Measurements from ENCODE around the gene CALCR.
"Not testable (repeated sequence)": the region's sequence is repeated elsewhere in the genome, so short reads cannot be mapped to it uniquely, and the experiment has no call there.

Gene CALCR

GRCh38 chr7:93574646-93575554 is at the start of gene CALCR:
CALCR (minus strand) TSS chr7:93574724; CDS start chr7:93486981, 87,743 bp downstream.
- no peak for DNase-seq

- DNase-seq: no peak
These were observed 49.3 kb upstream of the CALCR start for GRCh38 chr7:93623816-93624215.

- no peak for DNase-seq
These were observed 47.8 kb upstream of the CALCR start for GRCh38 chr7:93622036-93623033.

GRCh38 chr7:93620864-93621263 is 46.3 kb upstream of the CALCR start:
- no peak for DNase-seq

- no peak for DNase-seq
These were observed 45.5 kb upstream of the CALCR start for GRCh38 chr7:93620057-93620456.

- DNase-seq: no peak
These were observed 26.8 kb upstream of the CALCR start for GRCh38 chr7:93601363-93601762.

GRCh38 chr7:93594250-93594649 is 19.7 kb upstream of the CALCR start:
- no peak for DNase-seq

- DNase-seq: no peak
These were observed 18.2 kb upstream of the CALCR start for GRCh38 chr7:93592588-93593266.

- DNase-seq: not testable (repeated sequence)
These were observed 16.9 kb upstream of the CALCR start for GRCh38 chr7:93591224-93592050.

- not testable (repeated sequence) for DNase-seq
These were observed 11.9 kb upstream of the CALCR start for GRCh38 chr7:93586479-93586865.

- not testable (repeated sequence) for DNase-seq
These were observed 11.4 kb upstream of the CALCR start for GRCh38 chr7:93585694-93586478.

GRCh38 chr7:93579431-93579830 is 4.9 kb upstream of the CALCR start:
- no peak for DNase-seq

GRCh38 chr7:93578762-93579161 is 4.2 kb upstream of the CALCR start:
- no peak for DNase-seq

- DNase-seq: no peak
These were observed 1.3 kb upstream of the CALCR start for GRCh38 chr7:93575555-93576399.

- no peak for DNase-seq
These were observed 267 bp downstream of the CALCR start for GRCh38 chr7:93574269-93574645.

GRCh38 chr7:93569189-93569588 is 5.3 kb downstream of the CALCR start:
- no peak for DNase-seq

- no peak for DNase-seq
These were observed 7.6 kb downstream of the CALCR start for GRCh38 chr7:93566876-93567275.

- DNase-seq: no peak
These were observed 10.9 kb downstream of the CALCR start for GRCh38 chr7:93563584-93563983.

GRCh38 chr7:93562936-93563335 is 11.6 kb downstream of the CALCR start:
- DNase-seq: no peak

GRCh38 chr7:93562106-93562505 is 12.4 kb downstream of the CALCR start:
- no peak for DNase-seq

Measured in activated T-cell treated with anti-CD3 and anti-CD28 coated beads, Interleukin-2, amount 50 U/mL, for 1 hour (primary cell).